Effector memory CD4-positive, alpha-beta T cell (primary cell): ENCODE data around the gene DALRD3.
A peak's percentile ranks its signal among the peaks of the same experiment; 100 is the strongest.

Experiments used
- DNase-seq, 3 donors: peaks; one replicate each; pipeline ENCODE4 v3.0.0-alpha.2; 2020
- H3K27ac ChIP-seq: 2 replicates; pipeline ENCODE4 v1.7.0; 2013; ENCODE audit warnings: mild to moderate bottlenecking, low read length, moderate library complexity; ENCODE audit not compliant: insufficient read depth, poor library complexity, severe bottlenecking
- H3K27me3 ChIP-seq: replicated peaks from 2 replicates; pipeline ENCODE4 v1.7.0; 2013; ENCODE audit warnings: mild to moderate bottlenecking, low read length; ENCODE audit not compliant: insufficient read depth, control insufficient read depth, poor library complexity, severe bottlenecking
- H3K36me3 ChIP-seq: 2 replicates; pipeline ENCODE4 v1.7.0; 2013; ENCODE audit warnings: mild to moderate bottlenecking, low read length, moderate library complexity; ENCODE audit not compliant: control insufficient read depth, insufficient read depth
- H3K4me1 ChIP-seq: 2 replicates; pipeline ENCODE4 v1.7.0; 2013; ENCODE audit warnings: low read length, mild to moderate bottlenecking; ENCODE audit not compliant: control insufficient read depth, insufficient read depth, poor library complexity, severe bottlenecking
- H3K4me3 ChIP-seq: 2 replicates; pipeline ENCODE4 v1.7.0; 2013; ENCODE audit warnings: low read length, low read depth, mild to moderate bottlenecking; ENCODE audit not compliant: insufficient read depth, poor library complexity, severe bottlenecking
- H3K9me3 ChIP-seq: 2 replicates; pipeline ENCODE4 v1.7.0; 2013; ENCODE audit warnings: mild to moderate bottlenecking, low read length, moderate library complexity; ENCODE audit not compliant: control insufficient read depth
- total RNA-seq, 3 donors: gene quantifications; one replicate each; lab custom pipeline; 2026; lab: John Stamatoyannopoulos, UW

The DALRD3 gene, protein sequence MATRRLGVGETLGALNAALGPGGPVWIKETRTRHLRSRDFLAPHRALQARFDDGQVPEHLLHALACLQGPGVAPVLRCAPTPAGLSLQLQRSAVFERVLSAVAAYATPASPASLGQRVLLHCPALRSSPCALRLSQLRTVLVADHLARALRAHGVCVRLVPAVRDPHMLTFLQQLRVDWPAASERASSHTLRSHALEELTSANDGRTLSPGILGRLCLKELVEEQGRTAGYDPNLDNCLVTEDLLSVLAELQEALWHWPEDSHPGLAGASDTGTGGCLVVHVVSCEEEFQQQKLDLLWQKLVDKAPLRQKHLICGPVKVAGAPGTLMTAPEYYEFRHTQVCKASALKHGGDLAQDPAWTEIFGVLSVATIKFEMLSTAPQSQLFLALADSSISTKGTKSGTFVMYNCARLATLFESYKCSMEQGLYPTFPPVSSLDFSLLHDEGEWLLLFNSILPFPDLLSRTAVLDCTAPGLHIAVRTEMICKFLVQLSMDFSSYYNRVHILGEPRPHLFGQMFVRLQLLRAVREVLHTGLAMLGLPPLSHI
- total RNA-seq: 23.3 to 39.9 (median 28.9) reads per million in 3 donors

DNA sequence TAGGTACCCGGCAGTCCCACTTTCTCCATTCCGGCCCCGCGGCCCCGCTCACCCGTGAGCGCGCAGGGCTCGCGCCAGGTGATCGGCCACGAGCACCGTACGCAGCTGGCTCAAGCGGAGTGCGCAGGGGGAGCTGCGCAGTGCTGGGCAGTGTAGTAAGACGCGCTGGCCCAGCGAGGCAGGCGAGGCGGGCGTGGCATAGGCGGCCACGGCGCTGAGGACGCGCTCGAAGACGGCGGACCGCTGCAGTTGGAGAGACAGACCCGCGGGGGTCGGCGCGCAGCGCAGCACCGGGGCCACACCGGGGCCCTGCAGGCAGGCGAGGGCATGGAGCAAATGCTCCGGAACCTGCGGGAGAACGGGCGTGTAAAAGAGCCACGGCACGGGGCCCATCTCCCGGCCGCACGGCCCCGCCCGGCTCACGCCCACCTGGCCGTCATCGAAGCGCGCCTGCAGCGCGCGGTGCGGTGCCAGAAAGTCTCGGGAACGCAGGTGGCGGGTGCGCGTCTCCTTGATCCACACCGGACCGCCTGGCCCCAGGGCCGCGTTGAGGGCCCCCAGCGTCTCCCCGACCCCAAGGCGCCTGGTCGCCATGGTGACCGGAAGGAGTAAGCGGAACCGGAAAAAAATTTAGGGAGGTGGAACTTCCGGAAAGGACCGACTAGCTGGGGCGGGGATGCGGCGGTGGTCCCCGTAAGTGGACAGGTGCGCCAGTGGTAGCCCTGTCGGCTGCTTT, at the start of gene DALRD3:
Gene DALRD3 (minus strand): TSS at position 610 of the 736 bp plus-strand sequence. CDS start 16 bp downstream, at position 594.
- DNase-seq: peak; percentile 18 to 56 (median 43)
- H3K4me3 ChIP-seq: peak within 1 kb of the TSS; percentile 80
- H3K4me1 ChIP-seq: peaks cover 32% of the 10 kb centered on the region
- peak within 1 kb of the TSS; percentile 75 for H3K27ac ChIP-seq
- H3K27me3 ChIP-seq: no peaks in the 10 kb centered on the region
- no peaks in the 10 kb centered on the region for H3K9me3 ChIP-seq
- peaks cover 31% of the 10 kb centered on the region for H3K36me3 ChIP-seq

DNA sequence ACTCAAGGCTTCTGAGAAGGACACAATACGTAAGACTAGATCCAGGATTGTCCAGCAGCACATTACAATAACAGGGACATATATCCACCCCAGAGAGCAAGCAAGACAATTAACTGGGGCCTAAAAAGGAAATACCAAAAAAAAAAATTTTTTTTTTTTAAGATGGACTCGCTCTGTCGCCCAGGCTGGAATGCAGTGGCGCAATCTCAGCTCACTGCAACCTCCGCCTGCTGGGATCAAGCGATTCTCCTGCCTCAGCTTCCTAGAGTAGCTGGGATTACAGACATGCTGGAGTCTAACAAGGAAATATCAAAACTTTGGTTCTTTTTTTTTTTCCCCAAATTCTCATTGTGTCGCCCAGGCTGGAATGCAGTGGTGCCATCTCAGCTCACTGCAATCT, 39.6 kb upstream of the DALRD3 start:
- H3K9me3 ChIP-seq: no peaks in the 10 kb centered on the region
- H3K4me3 ChIP-seq: no peak overlapping the region
- no peak for DNase-seq
- no peaks in the 10 kb centered on the region for H3K4me1 ChIP-seq
- peaks cover 42% of the 10 kb centered on the region for H3K36me3 ChIP-seq
- no peak overlapping the region for H3K27ac ChIP-seq
- no peaks in the 10 kb centered on the region for H3K27me3 ChIP-seq

DNA sequence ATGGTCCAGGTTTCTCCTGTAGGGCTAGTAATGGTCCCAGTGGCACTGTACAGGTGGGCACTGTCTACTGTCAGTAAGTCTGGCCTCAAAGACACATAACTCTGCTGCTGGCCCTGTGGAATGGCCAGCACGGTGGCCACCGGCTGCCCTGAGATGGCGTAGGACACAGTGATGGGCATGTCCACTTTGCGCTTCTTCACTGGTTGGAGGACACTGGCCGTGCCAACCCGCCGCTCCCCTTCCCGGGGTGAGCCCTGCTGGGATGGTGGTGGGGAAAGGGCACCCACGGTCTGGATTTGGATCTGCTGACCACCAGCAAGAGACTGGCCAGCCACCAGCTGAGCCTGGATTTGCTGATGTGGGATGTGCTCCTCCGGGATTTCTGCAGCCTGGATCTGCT, 38.9 kb upstream of the DALRD3 start:
- Histone ChIP-seq H3K4me3 (no peak overlapping the region), H3K27me3 (no peaks in the 10 kb centered on the region), H3K4me1 (no peaks in the 10 kb centered on the region), H3K27ac (no peak overlapping the region), H3K9me3 (no peaks in the 10 kb centered on the region), H3K36me3 (peaks cover 42% of the 10 kb centered on the region)
- no peak for DNase-seq

DNA sequence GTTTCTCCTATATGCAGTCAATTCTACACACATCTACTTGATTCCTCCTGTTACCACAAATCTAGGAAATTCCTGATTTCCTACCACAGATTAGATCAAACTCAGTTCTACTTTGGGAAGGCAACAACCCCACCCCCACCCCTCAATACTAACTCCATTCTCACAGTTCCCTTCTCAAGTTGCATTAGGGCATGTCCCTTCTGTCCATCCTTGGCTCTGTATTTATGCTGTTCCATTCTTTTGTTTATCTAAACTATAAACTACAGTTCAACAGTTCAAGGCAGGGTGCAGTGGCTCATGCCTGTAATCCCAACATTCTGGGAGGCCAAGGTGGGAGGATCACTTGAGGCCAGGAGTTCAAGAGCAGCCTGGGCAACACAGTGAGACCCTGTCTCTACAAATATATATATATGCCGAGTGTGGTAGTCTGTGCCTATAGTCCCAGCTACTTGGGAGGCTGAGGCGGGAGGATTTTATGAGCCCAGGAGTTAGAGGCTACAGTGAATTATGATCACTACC, 36.0 kb upstream of the DALRD3 start:
- DNase-seq: no peak
- peaks cover 47% of the 10 kb centered on the region for H3K36me3 ChIP-seq

DNA sequence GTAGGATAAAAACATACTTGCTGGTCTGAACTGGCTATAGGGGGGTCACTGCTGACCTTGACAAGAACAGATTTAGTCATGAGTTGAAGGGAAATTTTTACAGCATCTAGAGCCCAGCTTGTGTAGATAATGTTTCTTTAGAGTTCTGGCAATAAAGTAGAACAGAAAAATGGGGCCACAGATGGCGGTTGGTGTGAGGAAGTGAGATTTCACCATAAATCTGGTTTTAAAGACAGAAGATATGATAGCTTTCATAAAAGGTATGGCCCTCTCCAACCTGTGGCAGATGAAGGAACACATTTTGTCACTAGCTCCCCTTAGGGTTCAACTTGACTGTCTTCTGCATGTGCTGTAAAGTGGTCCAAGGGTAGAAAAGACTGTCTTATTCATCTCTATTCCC, 35.2 kb upstream of the DALRD3 start:
- Histone ChIP-seq H3K27ac (no peak overlapping the region), H3K36me3 (peaks cover 47% of the 10 kb centered on the region), H3K4me1 (no peaks in the 10 kb centered on the region), H3K4me3 (no peak overlapping the region), H3K9me3 (no peaks in the 10 kb centered on the region), H3K27me3 (no peaks in the 10 kb centered on the region)
- DNase-seq: no peak

More for the DNA sequence above, 36.0 kb upstream of the DALRD3 start:
- no peaks in the 10 kb centered on the region for H3K9me3 ChIP-seq
- no peak overlapping the region for H3K27ac ChIP-seq
- no peak overlapping the region for H3K4me3 ChIP-seq
- no peaks in the 10 kb centered on the region for H3K27me3 ChIP-seq
- H3K4me1 ChIP-seq: no peaks in the 10 kb centered on the region

DNA sequence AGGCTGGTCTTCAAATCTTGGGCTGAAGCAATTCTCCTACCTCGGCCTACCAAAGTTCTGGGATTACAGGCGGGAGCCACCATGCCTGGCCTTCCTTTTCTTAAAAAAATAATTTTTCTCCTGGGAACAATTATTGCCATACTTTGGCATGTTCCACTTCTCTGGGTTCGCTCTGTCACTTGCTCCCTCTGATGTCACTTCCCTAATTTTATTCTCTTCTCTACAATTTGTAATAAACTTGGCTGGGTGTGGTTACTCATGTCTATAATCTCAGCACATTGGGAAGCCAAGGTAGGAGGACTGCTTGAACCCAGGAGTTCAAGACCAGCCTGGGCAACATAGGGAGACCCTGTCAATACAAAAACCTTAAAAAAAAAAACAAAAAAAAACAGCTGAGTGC, 16.9 kb upstream of the DALRD3 start:
- no peak for DNase-seq
- Histone ChIP-seq H3K4me3 (no peak overlapping the region), H3K27ac (no peak overlapping the region), H3K4me1 (no peaks in the 10 kb centered on the region), H3K9me3 (no peaks in the 10 kb centered on the region), H3K27me3 (no peaks in the 10 kb centered on the region), H3K36me3 (peaks cover 55% of the 10 kb centered on the region)

DNA sequence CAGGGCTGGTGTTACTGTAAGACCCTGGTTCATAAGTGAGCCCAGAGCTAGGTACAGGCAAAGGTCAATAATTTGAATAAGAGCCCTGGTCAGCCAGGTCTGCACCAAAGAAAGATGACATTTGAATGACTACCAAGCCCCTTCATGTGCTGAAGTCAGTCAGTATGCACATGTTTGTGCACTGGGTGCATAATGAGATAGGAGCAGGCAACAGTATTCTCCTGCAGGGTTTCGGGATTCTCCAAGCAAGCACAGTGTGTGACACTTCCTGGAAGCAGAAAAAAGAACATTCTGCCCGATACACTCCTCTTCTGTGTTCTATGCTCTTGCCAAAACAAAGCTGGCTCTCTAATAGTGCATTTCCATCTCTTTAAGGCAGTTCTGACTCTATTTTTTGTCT, 16.3 kb upstream of the DALRD3 start:
- peaks cover 51% of the 10 kb centered on the region for H3K36me3 ChIP-seq
- no peak for DNase-seq
- H3K9me3 ChIP-seq: no peaks in the 10 kb centered on the region
- no peaks in the 10 kb centered on the region for H3K4me1 ChIP-seq
- H3K4me3 ChIP-seq: no peak overlapping the region
- no peaks in the 10 kb centered on the region for H3K27me3 ChIP-seq
- no peak overlapping the region for H3K27ac ChIP-seq

DNA sequence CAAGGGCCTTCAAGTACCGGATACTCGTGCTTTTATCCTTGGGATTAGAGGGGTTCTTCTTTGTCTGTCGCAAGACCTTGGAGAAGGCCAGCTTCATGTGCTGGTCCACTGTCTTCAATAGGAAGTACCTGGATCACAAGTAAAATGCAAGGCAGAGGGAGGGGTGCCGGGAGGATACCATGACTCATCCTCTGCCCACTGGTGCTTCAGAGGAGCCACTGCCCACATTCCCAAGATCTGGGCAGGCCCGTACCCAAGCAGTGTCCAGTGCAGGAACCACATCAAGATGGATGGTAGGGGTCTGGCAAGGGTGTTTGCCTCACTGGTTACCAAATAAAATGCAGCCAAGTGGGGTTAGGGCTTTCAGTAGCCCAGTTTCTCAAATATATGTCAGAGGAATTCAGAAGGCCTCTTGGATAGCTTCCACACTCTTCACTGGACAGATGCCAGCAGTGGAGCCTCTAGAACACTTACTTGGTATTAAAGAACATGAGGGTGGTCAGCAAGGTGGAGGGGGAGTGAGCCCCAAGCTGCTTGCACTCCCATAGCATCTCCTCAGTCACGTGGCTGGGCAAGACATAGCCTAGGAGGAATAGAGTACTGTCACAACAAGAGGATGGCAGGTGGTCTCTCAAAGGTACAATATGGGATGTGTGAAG, 14.4 kb upstream of the DALRD3 start:
- Histone ChIP-seq H3K27me3 (no peaks in the 10 kb centered on the region), H3K4me3 (no peak overlapping the region), H3K27ac (no peak overlapping the region), H3K36me3 (peaks cover 51% of the 10 kb centered on the region), H3K4me1 (peaks cover 12% of the 10 kb centered on the region), H3K9me3 (no peaks in the 10 kb centered on the region)
- no peak for DNase-seq

DNA sequence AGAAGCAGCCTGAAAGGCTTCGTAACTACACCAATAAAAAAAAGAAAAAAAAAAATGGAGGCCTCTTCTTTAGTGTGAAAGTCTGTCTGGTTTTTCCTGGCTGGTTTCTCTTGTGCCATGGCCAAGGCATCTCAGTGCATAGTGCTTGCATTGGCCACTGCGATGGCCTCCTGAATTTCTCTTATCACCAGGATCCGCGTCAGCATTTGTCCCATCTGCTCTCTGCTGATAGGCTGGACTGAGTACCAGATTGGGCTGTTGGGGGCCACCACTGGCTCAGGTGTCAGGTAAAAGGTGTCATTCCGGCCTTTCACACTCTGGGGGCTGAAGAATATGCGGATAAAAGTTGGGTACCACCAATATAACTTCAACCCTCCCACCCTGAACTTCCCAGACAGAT, 11.9 kb upstream of the DALRD3 start:
- H3K4me3 ChIP-seq: no peak overlapping the region
- no peak for DNase-seq
- no peaks in the 10 kb centered on the region for H3K9me3 ChIP-seq
- peaks cover 56% of the 10 kb centered on the region for H3K36me3 ChIP-seq
- H3K27me3 ChIP-seq: no peaks in the 10 kb centered on the region
- H3K27ac ChIP-seq: no peak overlapping the region
- H3K4me1 ChIP-seq: peaks cover 12% of the 10 kb centered on the region
